BE2C (cell line): Measurements from ENCODE around the gene SHBG.
A peak's percentile ranks its signal among the peaks of the same experiment; 100 is the strongest.

Experiments used
- DNase-seq: peaks from one replicate; pipeline ENCODE4 v3.0.0-alpha.2; 2020
- H3K27me3 ChIP-seq: fragments of 250-450 bp; sonication (Bioruptor Pico); 2 replicates; pipeline ENCODE4 v1.5.1; 2020; ENCODE audit warnings: mild to moderate bottlenecking
- H3K36me3 ChIP-seq: fragments of 250-450 bp; sonication (Bioruptor Pico); 2 replicates; pipeline ENCODE4 v1.5.1; 2020; ENCODE audit warnings: mild to moderate bottlenecking
- H3K4me1 ChIP-seq: fragments of 250-450 bp; sonication (Bioruptor Pico); 2 replicates; pipeline ENCODE4 v1.5.1; 2020
- H3K4me3 ChIP-seq: 2 replicates; pipeline ENCODE4 v1.5.1; 2011; ENCODE audit warnings: low read depth, low read length
- H3K9me3 ChIP-seq: fragments of 250-450 bp; sonication (Bioruptor Pico); 2 replicates; pipeline ENCODE4 v1.5.1; 2020
- CTCF ChIP-seq: IDR thresholded peaks from 2 replicates; pipeline ENCODE4 v1.5.1; 2012; ENCODE audit warnings: mild to moderate bottlenecking, low read depth, low read length

Gene SHBG

DNA sequence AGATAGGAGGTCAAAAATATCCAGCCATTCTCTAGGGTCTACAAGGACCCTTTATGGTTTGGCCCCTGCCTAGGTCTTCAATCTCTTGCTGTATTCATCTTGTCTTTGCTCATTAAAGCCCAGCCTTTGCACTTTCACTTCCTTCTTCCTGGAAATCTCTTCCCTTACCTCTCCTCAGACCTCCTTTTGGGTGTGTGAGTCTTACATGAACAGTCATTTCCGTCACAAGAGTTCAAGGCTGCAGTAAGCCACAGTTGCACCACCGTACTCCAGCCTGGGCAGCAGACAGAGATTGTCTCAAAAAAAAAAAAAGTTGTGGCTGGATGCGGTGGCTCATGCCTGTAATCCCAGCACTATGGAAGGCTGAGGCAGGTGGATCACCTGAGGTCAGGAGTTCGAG, 14.8 kb downstream of the SHBG start:
- no peak for DNase-seq
- Histone ChIP-seq H3K4me3 (no peak overlapping the region), H3K9me3 (no peaks in the 10 kb centered on the region), H3K27me3 (no peaks in the 10 kb centered on the region), H3K4me1 (no peaks in the 10 kb centered on the region), H3K36me3 (no peaks in the 10 kb centered on the region)
- TF ChIP-seq CTCF: no peak

DNA sequence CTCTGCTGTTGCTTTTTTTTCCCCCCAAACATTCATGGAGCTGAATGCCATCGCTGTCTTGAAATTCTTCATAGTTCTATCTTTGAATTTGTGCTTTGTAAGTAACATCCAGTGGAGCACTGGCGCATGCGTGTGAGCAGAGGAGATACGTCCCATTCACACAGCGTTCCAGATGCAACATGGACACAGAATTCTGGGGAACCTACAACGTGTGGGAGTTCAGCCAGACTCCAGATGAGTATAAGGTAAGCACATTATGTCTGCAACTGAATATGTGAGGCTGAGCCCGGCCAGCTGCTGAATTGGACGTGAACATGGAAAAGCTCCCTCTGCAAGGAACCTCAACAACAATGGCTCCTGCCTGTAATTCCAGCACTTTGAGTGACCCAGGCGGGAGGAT, 16.5 kb downstream of the SHBG start:
- H3K4me1 ChIP-seq: no peaks in the 10 kb centered on the region
- no peaks in the 10 kb centered on the region for H3K9me3 ChIP-seq
- DNase-seq: no peak
- TF ChIP-seq CTCF: no peak
- no peak overlapping the region for H3K4me3 ChIP-seq
- no peaks in the 10 kb centered on the region for H3K36me3 ChIP-seq
- H3K27me3 ChIP-seq: peaks cover 6% of the 10 kb centered on the region

GRCh38 chr17:7647018-7647417, 17.1 kb downstream of the SHBG start:
- Histone ChIP-seq H3K9me3 (no peaks in the 10 kb centered on the region), H3K27me3 (peaks cover 11% of the 10 kb centered on the region), H3K4me3 (no peak overlapping the region), H3K4me1 (no peaks in the 10 kb centered on the region), H3K36me3 (no peaks in the 10 kb centered on the region)
- no peak for TF ChIP-seq CTCF
- DNase-seq: no peak

DNA sequence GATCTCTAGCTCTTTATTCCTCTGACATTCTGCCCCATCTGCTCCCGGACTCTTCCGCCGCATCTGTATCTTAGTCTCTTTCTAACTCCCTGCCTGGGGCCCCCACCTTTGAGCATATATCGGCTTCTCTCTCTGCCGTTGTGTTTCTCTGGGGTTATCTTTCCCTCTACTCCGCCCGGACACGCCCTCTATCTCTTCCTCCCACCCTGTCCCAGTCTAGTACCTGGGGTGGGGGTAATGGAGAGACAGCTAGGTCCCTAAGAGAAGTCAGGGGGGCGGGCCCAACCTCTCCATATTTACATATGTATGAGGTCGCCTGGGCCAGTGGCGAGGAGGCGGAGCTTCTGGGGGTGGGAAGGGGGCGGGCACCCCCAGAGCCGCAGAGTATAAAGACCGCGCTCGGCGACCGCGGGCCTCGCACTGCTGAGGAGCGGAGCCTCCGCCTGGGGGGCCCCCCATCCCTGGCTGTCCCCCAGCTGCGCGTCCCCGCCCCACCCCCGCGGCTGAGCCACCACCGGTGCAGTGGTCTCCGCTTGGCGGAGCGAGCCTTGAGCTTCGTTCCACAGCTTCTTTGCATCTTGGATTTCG, 20.7 kb downstream of the SHBG start, which contains the start of gene ATP1B2:
TSS of gene ATP1B2 (plus strand) at position 418 of the 588 bp plus-strand sequence. CDS start 593 bp downstream, outside the sequence.
- Histone ChIP-seq H3K36me3 (no peaks in the 10 kb centered on the region), H3K27me3 (peaks cover 17% of the 10 kb centered on the region), H3K9me3 (no peaks in the 10 kb centered on the region), H3K4me3 (peak within 1 kb of the TSS; percentile 40), H3K4me1 (no peaks in the 10 kb centered on the region)
- DNase-seq: peak; percentile 76
- no peak for TF ChIP-seq CTCF

- peaks cover 17% of the 10 kb centered on the region for H3K27me3 ChIP-seq
- no peaks in the 10 kb centered on the region for H3K4me1 ChIP-seq
- no peak for DNase-seq
- H3K36me3 ChIP-seq: no peaks in the 10 kb centered on the region
- no peak for TF ChIP-seq CTCF
- H3K9me3 ChIP-seq: no peaks in the 10 kb centered on the region
- peak overlapping the region; percentile 20; the same call in 1 of the 2 replicates for H3K4me3 ChIP-seq
Measured at GRCh38 chr17:7651097-7651664, 21.2 kb downstream of the SHBG start.

GRCh38 chr17:7651665-7652387, 21.9 kb downstream of the SHBG start:
- no peaks in the 10 kb centered on the region for H3K4me1 ChIP-seq
- no peak overlapping the region for H3K4me3 ChIP-seq
- TF ChIP-seq CTCF: no peak
- no peaks in the 10 kb centered on the region for H3K9me3 ChIP-seq
- no peak for DNase-seq
- no peaks in the 10 kb centered on the region for H3K36me3 ChIP-seq
- peaks cover 17% of the 10 kb centered on the region for H3K27me3 ChIP-seq
